Upper lobe of left lung (tissue), 6 donors: ENCODE results near the gene KAZN. TPM values are rescaled to one million over a fixed set of nuclear protein-coding genes. Genes with fewer than 3 reads are reported as not detected.
A peak's percentile ranks its signal among the peaks of the same experiment; 100 is the strongest.

Experiments
- ATAC-seq, 2 donors: fragments of 200-7000 bp; cut with Tn5 transposase; one replicate each; pipeline ENCODE4 v1.9.1; 2022; ENCODE audit warnings: mild to moderate bottlenecking in 2 of 2, moderate library complexity in 2 of 2; ENCODE audit not compliant: low FRiP score in 2 of 2
- DNase-seq, 2 donors: peaks; one replicate each; pipeline ENCODE4 v3.0.0-alpha.2; 2019 to 2020
- H3K27ac ChIP-seq, 4 donors: fragments of 200-600 bp; sonication (generic); one replicate each; pipeline ENCODE4 v1.5.1; 2016 to 2019
- H3K27me3 ChIP-seq, 4 donors: fragments of 200-600 bp; sonication (generic); one replicate each; pipeline ENCODE4 v1.5.1; 2017 to 2019
- H3K36me3 ChIP-seq, 4 donors: fragments of 200-600 bp; sonication (generic); one replicate each; pipeline ENCODE4 v1.5.1; 2016 to 2019
- H3K4me1 ChIP-seq, 4 donors: fragments of 200-600 bp; sonication (generic); one replicate each; pipeline ENCODE4 v1.5.1; 2018 to 2019
- H3K4me3 ChIP-seq, 4 donors: fragments of 200-600 bp; sonication (generic); one replicate each; pipeline ENCODE4 v1.5.1; 2017 to 2019; ENCODE audit warnings: mild to moderate bottlenecking in 2 of 4, moderate library complexity in 1 of 4
- H3K9me3 ChIP-seq, 4 donors: fragments of 200-600 bp; sonication (generic); one replicate each; pipeline ENCODE4 v1.5.1; 2018 to 2019
- EP300 ChIP-seq, 4 donors: sonication (generic); formaldehyde crosslinking; IDR thresholded peaks; one replicate each; pipeline ENCODE4 v1.5.1; 2017; ENCODE audit warnings: antibody characterized with exemption in 4 of 4, control low read depth in 2 of 4
- POLR2A ChIP-seq, 4 donors: fragments of 450-650 bp; IDR thresholded peaks; one replicate each; pipeline ENCODE4 v1.5.1; 2016 to 2017; ENCODE audit warnings: antibody characterized with exemption in 4 of 4, mild to moderate bottlenecking in 2 of 4
- POLR2AphosphoS5 ChIP-seq, 2 donors: sonication (generic); formaldehyde crosslinking; IDR thresholded peaks; one replicate each; pipeline ENCODE4 v1.5.1; 2017; ENCODE audit warnings: antibody characterized with exemption in 2 of 2
- WGBS, 2 donors: methylation state at CpG; one replicate each; pipeline ENCODE4 v1.1.5; 2017 to 2018; 5-methylcytosine and 5-hydroxymethylcytosine counted together
- total RNA-seq, 6 donors: library from RNA; depleted of rRNA in 4 of 6; stranded (reverse); fragments of >200 nt in 4 of 6; gene quantifications; one replicate each; pipeline versions ENCODE4 v1.1.0 to v1.2.1, GENCODE V29; 2016 to 2021
- TF ChIP-seq, protein P1 (sequence below), 6 experiments: fragments of 450-650 bp in 4 of 6; fragments of 200-600 bp in 2 of 6; sonication (generic) in 2 of 6; IDR thresholded peaks; one replicate each; pipeline ENCODE4 v1.5.1; 2016 to 2019; ENCODE audit warnings: antibody characterized with exemption in 6 of 6
- donor health status: DM: no; HTN: no; CAD: no; lungs with moderate emphysema.
- donor health status: DM: no; HTN: yes; CAD: no; lungs with severe emphysema.

The KAZN gene
- total RNA-seq, 6 donors from 2014 or later = 11.5 to 30.0 (median 17.6) TPM

DNA sequence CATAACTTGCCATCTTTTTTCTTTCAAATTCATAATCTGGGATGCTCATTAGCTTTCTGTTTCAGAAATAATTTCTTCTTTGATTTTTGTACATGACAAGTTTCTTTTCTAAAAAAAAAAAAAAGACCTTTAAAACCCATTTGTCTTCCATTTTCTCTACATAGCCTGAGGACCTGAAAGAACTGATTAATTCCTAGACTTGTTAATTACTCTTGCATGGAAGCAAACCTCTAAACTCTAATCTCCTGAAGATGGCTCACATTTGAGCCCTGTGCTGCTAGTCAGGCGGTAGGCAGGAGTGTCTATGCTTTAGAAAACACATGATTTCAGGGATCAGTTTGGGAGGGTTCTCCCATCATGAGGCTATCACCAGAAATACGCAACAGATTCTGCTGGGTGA lies 152.0 kb downstream of the KAZN start:
- no peaks in the 10 kb centered on the region for H3K36me3 ChIP-seq
- no peaks in the 10 kb centered on the region for H3K4me1 ChIP-seq
- no peak overlapping the region for H3K27ac ChIP-seq
- WGBS, 2 donors = 85 to 87% methylated on average over 2 of the region's 2 CpGs
- DNase-seq = no peak
- no peak for ATAC-seq
- no peaks in the 10 kb centered on the region for H3K9me3 ChIP-seq
- TF ChIP-seq, protein P1, sequence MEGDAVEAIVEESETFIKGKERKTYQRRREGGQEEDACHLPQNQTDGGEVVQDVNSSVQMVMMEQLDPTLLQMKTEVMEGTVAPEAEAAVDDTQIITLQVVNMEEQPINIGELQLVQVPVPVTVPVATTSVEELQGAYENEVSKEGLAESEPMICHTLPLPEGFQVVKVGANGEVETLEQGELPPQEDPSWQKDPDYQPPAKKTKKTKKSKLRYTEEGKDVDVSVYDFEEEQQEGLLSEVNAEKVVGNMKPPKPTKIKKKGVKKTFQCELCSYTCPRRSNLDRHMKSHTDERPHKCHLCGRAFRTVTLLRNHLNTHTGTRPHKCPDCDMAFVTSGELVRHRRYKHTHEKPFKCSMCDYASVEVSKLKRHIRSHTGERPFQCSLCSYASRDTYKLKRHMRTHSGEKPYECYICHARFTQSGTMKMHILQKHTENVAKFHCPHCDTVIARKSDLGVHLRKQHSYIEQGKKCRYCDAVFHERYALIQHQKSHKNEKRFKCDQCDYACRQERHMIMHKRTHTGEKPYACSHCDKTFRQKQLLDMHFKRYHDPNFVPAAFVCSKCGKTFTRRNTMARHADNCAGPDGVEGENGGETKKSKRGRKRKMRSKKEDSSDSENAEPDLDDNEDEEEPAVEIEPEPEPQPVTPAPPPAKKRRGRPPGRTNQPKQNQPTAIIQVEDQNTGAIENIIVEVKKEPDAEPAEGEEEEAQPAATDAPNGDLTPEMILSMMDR (IDR thresholded peaks at IDR 0.05) = no peak
- TF ChIP-seq POLR2AphosphoS5 (IDR thresholded peaks at IDR 0.05) = no peak
- no peak for TF ChIP-seq EP300 (IDR thresholded peaks at IDR 0.05)
- no peak overlapping the region for H3K4me3 ChIP-seq
- H3K27me3 ChIP-seq = no peaks in the 10 kb centered on the region

DNA sequence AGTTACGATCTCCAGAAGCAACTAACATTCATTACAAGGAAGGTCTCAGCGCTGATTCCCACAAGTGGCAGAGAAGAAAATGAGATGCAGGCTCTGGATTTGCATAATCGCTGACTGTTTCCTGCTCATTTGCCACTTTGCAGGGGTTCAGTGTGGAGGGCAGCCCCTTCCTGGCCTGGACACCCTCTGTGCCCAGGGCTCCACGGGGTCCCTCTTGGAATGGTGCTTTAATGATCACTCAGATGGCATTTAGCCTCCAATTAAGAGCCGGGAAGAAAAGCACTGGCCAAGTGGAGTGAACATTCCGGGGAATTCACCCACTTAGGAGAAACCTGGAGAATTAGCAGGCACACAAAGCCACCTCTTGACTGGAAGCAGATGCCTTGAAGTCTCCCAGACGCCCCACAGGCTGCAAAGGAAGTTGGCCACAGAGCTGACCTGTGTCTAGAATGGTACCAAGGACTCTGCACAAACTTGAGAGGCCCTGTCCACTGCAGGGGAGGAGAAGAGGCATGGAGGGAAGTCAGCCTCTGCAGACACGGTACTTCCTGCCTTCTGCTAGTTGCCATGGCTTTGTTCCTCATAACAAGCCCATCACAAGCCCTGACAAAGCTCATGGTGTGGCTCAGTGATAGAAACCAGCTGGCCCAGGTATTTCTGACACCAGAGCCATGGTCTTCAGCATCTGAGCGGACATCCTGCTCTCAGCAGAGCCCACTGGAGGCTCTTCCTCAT lies 157.2 kb downstream of the KAZN start:
- no peaks in the 10 kb centered on the region for H3K9me3 ChIP-seq
- ATAC-seq (peak in 1 of 2 donors; percentile 56), DNase-seq (no peak)
- H3K27ac ChIP-seq = no peak overlapping the region
- no peaks in the 10 kb centered on the region for H3K4me1 ChIP-seq
- TF ChIP-seq, protein P1 (IDR thresholded peaks at IDR 0.05) = no peak
- no peak for TF ChIP-seq EP300 (IDR thresholded peaks at IDR 0.05)
- no peaks in the 10 kb centered on the region for H3K27me3 ChIP-seq
- no peaks in the 10 kb centered on the region for H3K36me3 ChIP-seq
- H3K4me3 ChIP-seq = no peak overlapping the region
- WGBS, 2 donors = 50 to 53% methylated on average over 8 to 9 of the region's 9 CpGs

DNA sequence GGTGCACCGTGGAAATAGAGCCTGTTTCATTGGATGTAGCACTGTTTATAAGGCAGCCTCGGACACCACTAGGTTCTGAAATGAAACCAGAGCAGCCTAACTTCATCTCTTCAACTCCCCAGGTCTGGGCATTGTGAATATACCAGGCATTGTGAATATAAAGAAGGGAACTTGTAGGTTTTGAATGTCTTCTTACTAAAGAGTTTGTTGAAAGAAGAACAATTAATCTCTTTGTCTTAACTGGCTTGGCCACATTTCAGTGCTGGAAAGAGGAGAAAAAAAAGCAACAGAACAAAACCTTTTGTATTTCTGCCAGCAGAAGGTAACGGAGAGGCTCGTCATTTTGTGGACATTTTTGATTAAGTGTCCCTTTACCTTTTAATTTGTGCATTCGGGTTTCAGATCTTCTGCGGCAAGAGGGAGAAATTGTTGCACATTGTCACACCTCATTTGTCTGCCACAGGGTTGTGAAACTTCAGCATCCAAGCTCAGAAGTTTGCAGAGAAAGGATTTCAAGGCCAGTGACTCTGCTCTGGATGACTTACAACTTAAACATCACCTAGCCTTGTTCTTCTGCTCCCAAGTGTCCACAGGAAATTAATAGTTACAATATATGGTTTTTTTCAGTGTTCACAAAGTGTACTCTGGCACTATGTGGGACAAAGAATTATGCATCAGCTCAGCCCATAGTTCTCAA lies 158.3 kb downstream of the KAZN start:
- no peak for DNase-seq
- ATAC-seq = no peak
- Histone ChIP-seq H3K4me3 (no peak overlapping the region), H3K4me1 (no peaks in the 10 kb centered on the region), H3K9me3 (no peaks in the 10 kb centered on the region), H3K27me3 (no peaks in the 10 kb centered on the region), H3K36me3 (no peaks in the 10 kb centered on the region), H3K27ac (no peak overlapping the region)
- TF ChIP-seq, protein P1 (IDR thresholded peaks at IDR 0.05) = no peak
- TF ChIP-seq EP300 (IDR thresholded peaks at IDR 0.05) = no peak
- no peak for TF ChIP-seq POLR2A (IDR thresholded peaks at IDR 0.05)
- TF ChIP-seq POLR2AphosphoS5 (IDR thresholded peaks at IDR 0.05) = no peak
- 58 to 59% methylated on average over 6 of the region's 6 CpGs for WGBS, 2 donors

DNA sequence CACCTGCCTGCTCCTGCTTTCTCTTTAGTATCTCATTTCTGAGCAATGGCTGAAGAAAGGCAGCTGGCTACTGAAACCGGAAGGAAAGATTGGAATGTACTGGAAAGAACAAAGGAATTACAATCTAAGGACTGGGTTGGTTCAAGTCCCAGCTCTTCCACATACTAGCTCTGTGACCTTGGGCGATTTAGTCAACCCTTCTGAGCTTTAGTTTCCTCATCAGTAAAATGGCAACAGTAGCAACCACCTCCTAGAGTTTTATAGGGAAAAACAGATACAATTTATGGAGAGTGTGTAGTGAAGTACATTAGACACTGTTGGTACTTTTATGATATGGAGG lies 158.8 kb downstream of the KAZN start:
- H3K9me3 ChIP-seq = no peaks in the 10 kb centered on the region
- H3K36me3 ChIP-seq = no peaks in the 10 kb centered on the region
- H3K4me3 ChIP-seq = no peak overlapping the region

More for the DNA sequence above, 158.8 kb downstream of the KAZN start:
- Histone ChIP-seq H3K27ac (no peak overlapping the region), H3K27me3 (no peaks in the 10 kb centered on the region), H3K4me1 (no peaks in the 10 kb centered on the region)
- WGBS, 2 donors = 52 to 71% methylated on average over 2 of the region's 2 CpGs
- DNase-seq (no peak), ATAC-seq (no peak)
- TF ChIP-seq POLR2AphosphoS5 (IDR thresholded peaks at IDR 0.05) = no peak
- TF ChIP-seq, protein P1 (IDR thresholded peaks at IDR 0.05) = no peak
- no peak for TF ChIP-seq EP300 (IDR thresholded peaks at IDR 0.05)
- no peak for TF ChIP-seq POLR2A (IDR thresholded peaks at IDR 0.05)
